A549 treated with AZD9567 at 1 μM for 4 hours (cell line): ENCODE data around the gene ZNF891. TPM values are rescaled to one million over a fixed set of nuclear protein-coding genes. Genes with fewer than 3 reads are reported as not detected.

ENCODE experiments used
- total RNA-seq: library from RNA; stranded (reverse); fragments of 200-300 nt; extraction: Qiagen RNA extraction; gene quantifications from 5 replicates; pipeline ENCODE4 v1.2.3, GENCODE V29; 2022; ENCODE audit not compliant: insufficient read depth

ZNF891 gene
- 0.26 to 0.40 TPM (median 0.33 TPM) in 5 replicates for total RNA-seq

DNA sequence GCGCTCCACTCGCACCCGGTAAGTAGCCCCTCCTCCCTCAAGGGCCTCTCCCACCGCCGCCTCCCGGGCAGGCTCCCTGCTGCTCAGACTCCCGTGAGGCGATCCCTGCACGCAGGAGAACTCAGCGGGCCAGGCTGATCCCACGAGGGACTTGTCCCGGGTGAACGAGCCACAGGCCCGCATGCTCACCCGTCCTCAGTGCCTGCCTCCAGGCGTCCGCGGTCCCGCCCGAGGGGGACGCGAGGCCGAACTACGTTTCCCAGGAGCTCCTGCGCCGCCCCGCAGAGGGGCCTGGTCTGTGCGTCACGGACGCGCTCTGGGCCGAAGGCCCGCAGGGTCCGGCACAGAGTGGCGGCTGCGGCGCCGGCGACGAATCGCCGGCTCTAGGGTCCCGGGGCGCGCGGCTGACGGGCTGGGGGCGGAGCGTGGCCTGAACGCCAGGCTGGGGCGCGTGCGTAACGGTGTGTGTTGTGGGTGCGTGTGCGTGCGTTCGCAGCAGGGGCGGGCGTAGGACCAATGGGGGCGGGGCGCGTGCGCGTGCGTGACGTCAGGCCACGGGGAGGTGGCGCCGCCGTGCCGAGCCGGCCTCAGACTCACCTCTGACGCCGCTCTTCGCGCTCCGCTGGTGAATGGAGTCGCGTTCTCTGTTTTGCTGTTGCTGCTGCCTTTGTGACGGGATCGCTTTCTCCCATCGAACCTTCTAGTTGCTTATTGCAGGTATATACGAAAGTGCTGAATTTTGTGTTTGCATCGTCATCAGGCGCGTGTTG, at the start of gene ZNF891, which contains the start of gene ZNF10:
ZNF891 (minus strand) TSS at position 237 of the 770 bp plus-strand sequence. CDS start 8,356 bp downstream, outside the sequence.
ZNF10 (plus strand) TSS at position 590 of the 770 bp plus-strand sequence. CDS start 13,866 bp downstream, outside the sequence.

DNA sequence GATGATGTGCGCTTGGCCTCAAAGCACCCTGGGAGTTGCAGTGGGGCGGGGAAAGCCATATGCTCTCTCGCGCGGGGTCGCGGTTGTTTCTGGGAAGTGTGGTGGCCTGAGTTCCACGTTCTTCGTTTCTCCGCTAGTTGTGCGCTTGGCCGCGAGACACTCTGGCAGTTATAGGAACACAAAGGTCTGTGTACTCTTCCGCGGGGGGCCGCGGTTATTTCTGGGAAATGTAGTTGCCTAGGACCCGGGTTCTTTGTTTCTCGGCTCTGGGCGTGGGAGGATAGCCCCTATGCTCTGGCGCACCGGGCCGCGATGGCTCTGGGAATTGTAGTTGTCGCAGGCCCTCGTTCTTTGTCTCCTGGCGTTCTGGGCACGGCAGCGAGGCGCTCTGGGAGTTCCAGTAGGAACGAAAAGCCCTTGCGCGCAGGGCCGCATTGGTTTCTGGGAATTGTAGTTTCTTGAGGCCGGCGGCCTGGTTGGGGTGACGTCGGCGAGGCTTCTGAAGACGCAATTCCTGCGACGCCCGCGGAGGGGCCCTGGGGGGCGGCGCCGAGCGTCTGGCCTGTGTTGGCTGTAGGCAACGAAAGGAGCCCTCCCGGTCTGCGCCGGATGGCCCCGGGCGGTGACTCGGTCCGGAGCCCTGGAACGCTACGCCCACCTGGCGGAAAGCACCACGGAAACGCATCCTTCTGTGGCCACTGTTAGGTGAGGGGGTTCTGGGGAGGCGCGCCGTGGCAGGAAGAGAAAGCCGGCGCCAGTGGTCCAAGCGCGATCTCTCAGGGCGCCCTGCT, 49.5 kb downstream of the ZNF891 start, which contains the start of gene ZNF140:
ZNF140 (plus strand) TSS at position 556 of the 791 bp plus-strand sequence. CDS start 398 bp downstream, outside the sequence.

Other genes starting within 250 kb of the ZNF891 start
- 23.5 to 39.4 TPM (median 23.9 TPM) in 5 replicates for gene CHFR, start 242.7 kb downstream of the ZNF891 start, total RNA-seq
- gene ZNF605, start 174.0 kb downstream of the ZNF891 start, total RNA-seq, result 1.8 to 3.2 TPM (median 2.8 TPM) in 5 replicates
- 6.5 to 8.1 TPM (median 7.4 TPM) in 5 replicates for gene ZNF26, start 143.9 kb downstream of the ZNF891 start, total RNA-seq
- gene ZNF84, start 92.8 kb downstream of the ZNF891 start, total RNA-seq, result 10.7 to 15.2 TPM (median 13.3 TPM) in 5 replicates
- 8.2 to 9.6 TPM (median 8.9 TPM) in 5 replicates for gene ZNF140, start 49.4 kb downstream of the ZNF891 start, total RNA-seq
- 1.1 to 1.9 TPM (median 1.7 TPM) in 5 replicates for gene ZNF10, start 353 bp upstream of the ZNF891 start, total RNA-seq
- gene ZNF268, start 51.2 kb upstream of the ZNF891 start, total RNA-seq, result 8.0 to 10.4 TPM (median 10.2 TPM) in 5 replicates
- gene ANHX, start 105.6 kb upstream of the ZNF891 start, total RNA-seq, result not detected in 5 replicates